GM12865 (cell line): ENCODE data around the gene DDX54.

ENCODE experiments used
- DNase-seq: peaks from one replicate; pipeline ENCODE4 v3.0.0; 2010; ENCODE audit warnings: low read depth
- H3K4me3 ChIP-seq: 2 replicates; pipeline ENCODE4 v1.5.1; 2011; ENCODE audit warnings: mild to moderate bottlenecking, low read depth, low read length, control low read depth
- TF ChIP-seq, protein P1 (sequence below): IDR thresholded peaks from 2 replicates; pipeline ENCODE4 v1.5.1; 2011; ENCODE audit warnings: low read length, control low read depth, low read depth, inconsistent platforms; ENCODE audit not compliant: insufficient read depth; ENCODE audit errors: missing control alignments

Gene DDX54

DNA sequence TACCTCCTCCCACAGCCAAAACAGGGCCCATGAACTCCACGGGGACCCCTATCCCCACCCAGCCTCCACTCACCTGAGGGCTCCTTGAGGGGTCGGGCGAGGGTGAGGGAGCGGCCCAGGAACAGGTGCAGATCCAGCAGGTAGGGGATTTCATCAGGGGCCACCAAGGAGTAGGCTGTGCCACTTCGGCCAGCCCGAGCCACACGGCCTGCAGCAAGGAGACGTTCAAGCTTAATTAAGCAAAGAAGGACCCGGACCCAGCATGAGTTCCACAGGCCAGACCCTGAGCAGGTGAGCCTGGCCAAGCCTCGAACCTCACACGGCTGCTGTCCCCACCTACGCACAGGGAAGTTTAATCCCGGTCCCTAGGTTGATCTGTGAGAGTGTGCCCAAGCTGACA is 15.6 kb downstream of the DDX54 start:
- no peak for DNase-seq
- no peak overlapping the region for H3K4me3 ChIP-seq
- TF ChIP-seq, protein P1, sequence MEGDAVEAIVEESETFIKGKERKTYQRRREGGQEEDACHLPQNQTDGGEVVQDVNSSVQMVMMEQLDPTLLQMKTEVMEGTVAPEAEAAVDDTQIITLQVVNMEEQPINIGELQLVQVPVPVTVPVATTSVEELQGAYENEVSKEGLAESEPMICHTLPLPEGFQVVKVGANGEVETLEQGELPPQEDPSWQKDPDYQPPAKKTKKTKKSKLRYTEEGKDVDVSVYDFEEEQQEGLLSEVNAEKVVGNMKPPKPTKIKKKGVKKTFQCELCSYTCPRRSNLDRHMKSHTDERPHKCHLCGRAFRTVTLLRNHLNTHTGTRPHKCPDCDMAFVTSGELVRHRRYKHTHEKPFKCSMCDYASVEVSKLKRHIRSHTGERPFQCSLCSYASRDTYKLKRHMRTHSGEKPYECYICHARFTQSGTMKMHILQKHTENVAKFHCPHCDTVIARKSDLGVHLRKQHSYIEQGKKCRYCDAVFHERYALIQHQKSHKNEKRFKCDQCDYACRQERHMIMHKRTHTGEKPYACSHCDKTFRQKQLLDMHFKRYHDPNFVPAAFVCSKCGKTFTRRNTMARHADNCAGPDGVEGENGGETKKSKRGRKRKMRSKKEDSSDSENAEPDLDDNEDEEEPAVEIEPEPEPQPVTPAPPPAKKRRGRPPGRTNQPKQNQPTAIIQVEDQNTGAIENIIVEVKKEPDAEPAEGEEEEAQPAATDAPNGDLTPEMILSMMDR, result no peak

DNA sequence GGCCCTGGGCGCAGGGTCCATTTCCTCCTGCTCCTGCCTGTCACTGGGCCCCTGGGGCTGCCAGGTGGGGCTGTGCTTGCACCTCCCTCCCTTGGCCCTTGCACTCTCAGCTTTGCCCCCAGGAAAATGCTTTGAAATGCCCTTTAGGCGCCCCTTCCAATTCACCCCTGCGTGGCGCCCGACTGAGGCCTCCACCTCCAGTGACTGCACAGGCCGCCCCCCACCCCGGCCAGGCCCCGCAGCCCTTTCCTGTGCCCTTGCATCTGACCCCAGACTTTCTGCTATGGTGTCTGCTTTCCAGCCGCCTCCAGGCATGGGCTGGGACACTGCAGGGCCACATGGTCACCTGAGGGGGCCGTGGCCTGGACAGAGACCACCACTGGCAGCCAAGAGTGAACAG is 17.4 kb downstream of the DDX54 start:
- H3K4me3 ChIP-seq, result no peak overlapping the region
- DNase-seq, result no peak
- TF ChIP-seq, protein P1, result no peak

DNA sequence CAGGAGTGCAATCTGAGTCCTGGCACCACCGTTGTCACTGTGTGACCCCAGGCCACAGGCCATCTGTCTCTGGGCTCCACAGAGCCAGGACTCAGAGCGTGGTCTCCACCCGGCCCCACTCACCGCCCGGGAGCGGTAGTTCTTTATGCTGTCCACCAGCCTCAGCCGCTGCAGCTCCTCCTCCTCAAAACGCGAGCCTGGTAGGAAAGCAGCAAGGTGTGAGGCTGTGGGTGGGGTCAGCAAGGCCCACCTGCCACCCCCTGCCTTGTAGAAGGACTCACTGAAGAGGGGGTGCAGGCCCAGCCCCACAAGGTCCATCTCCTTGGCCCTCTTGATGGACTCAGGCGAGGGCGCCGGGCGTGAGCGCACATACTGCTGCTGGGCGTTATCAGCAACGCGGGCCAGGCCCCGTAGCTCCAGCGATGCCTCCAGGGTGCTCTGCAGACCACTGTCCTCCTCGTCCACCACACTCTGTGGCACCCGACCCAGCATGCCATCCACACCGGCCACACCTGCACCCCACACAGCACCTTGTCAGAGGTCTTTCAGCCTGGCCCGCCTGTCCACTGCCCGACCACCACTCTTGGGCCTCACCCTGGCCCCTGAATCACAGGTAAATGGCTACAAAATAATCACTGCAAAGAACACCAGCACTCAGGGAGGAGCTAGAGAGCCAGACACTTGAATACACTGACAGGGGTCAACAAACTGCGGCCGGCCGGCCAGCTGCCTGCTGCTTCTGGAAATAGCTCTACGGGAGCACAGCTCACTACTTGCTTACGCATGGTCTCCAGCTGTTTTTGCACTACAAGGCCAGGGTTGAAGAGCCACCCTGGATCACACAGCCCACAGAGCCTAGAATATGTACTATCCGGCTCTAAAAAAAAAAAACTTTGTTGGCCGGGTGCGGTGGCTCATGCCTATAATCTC is 19.5 kb downstream of the DDX54 start:
- DNase-seq, result no peak
- TF ChIP-seq, protein P1, result no peak

DNA sequence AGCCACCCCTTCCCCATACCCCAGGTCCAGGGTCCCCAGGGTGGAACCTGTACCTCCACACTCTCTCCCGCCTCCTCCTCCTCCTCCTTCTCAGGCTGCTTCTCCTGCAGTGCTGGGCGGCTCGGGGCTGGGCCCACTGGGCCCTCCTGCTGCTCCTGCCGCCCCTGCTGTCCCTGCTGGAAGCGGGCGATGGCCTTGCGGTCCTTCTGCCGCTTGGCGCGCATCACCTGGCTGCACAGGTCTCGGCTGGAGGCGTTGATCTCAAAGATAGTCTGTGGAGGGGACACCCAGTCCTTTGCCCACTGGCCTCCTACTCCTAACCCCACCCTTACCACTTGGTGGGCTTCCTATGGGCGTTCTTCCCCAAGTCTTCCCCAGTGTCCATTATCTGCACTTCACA is 21.3 kb downstream of the DDX54 start:
- no peak for DNase-seq
- no peak overlapping the region for H3K4me3 ChIP-seq
- TF ChIP-seq, protein P1, result no peak

More for the DNA sequence above, 19.5 kb downstream of the DDX54 start:
- no peak overlapping the region for H3K4me3 ChIP-seq

DNA sequence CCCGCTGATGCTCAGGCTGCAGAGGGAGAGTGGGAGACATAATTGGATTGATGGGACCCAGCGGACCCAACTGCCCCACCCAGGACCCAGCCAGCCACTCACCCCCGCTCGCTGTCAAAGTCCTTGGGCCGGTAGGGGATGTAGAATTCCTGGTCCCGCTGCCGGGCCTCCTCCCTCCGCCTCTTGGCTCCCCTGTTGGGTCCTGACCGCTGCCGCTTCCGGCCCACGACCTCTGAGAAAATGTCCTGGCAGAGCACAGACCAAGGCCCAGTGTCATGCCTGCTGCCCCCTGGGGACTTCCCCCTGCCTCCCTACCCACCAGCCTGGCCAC is 22.3 kb downstream of the DDX54 start:
- TF ChIP-seq, protein P1, result no peak
- DNase-seq, result no peak
- H3K4me3 ChIP-seq, result no peak overlapping the region

DNA sequence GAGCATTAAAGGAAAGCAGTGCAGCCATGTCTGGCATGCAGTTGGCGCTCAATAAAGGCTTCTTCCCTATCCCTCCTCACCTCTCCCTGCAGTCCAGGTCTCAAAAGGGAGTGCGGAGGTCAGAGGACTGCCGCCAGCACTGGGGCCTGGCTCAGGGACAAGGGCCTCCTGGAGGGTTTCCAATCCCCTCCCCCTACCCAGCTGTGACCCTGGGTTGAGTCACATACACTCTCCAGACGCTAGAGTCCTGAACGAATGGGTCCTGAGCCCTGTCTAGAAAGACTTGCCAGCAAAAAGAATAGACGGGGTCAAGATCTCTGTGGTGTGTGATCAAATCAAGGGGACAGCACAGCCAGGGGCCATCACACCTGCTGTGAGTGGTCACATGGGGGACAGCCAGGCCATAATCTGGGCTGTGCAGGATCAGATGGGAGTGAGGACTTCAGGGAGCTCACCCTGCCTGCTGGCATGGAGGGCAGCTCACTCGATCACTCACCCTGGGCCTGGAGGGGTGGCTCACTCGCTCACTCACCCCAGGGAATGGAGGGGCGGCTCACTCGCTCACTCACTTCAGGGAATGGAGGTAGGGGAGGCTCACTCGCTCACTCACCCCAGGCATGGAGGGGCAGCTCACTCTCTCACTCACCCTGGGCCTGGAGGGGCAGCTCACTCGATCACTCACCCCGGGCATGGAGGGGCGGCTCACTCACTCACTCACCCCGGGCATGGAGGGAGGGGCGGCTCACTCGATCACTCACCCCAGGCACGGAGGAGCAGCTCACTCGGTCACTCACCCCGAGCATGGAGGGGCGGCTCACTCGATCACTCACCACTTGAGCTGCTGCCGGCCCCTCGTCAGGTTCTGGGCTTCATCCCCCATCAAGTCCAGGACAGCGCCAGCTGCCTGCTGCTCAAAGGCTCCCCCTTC is 22.9 kb downstream of the DDX54 start:
- TF ChIP-seq, protein P1, result no peak
- DNase-seq, result no peak
- H3K4me3 ChIP-seq, result no peak overlapping the region
